GM19438 (cell line): ENCODE data around the gene METTL3.
"Not testable (repeated sequence)": the region's sequence is repeated elsewhere in the genome, so short reads cannot be mapped to it uniquely, and the experiment has no call there.

Source experiments
- ATAC-seq: cut with Tn5 transposase; IDR thresholded peaks from one replicate; pipeline ENCODE4 v1.9.1; 2021; ENCODE audit warnings: low read depth; ENCODE audit not compliant: unreplicated experiment

METTL3 gene

GRCh38 chr14:21510735-21511657 is at the start of gene METTL3:
Gene METTL3, minus strand, starts transcription at chr14:21511340. Its CDS starts 117 bp downstream, at chr14:21511223.
- ATAC-seq = peak; percentile 97

GRCh38 chr14:21558703-21559170 is 47.6 kb upstream of the METTL3 start:
- no peak for ATAC-seq

- ATAC-seq = no peak
Measured at GRCh38 chr14:21557084-21557901, 46.2 kb upstream of the METTL3 start.

GRCh38 chr14:21556378-21557083 is 45.4 kb upstream of the METTL3 start:
- ATAC-seq = no peak

- no peak for ATAC-seq
Measured at GRCh38 chr14:21553266-21553665, 42.1 kb upstream of the METTL3 start.

GRCh38 chr14:21544588-21544987 is 33.4 kb upstream of the METTL3 start:
- ATAC-seq = not testable (repeated sequence)

GRCh38 chr14:21543963-21544362 is 32.8 kb upstream of the METTL3 start:
- ATAC-seq = no peak

- ATAC-seq = no peak
Measured at GRCh38 chr14:21543521-21543960, 32.4 kb upstream of the METTL3 start.

- no peak for ATAC-seq
Measured at GRCh38 chr14:21541413-21542074, 30.4 kb upstream of the METTL3 start.

- ATAC-seq = no peak
Measured at GRCh38 chr14:21539189-21539940, 28.2 kb upstream of the METTL3 start.

GRCh38 chr14:21537090-21537424 is 25.9 kb upstream of the METTL3 start:
- no peak for ATAC-seq

GRCh38 chr14:21536418-21537089 is 25.4 kb upstream of the METTL3 start:
- ATAC-seq = no peak

GRCh38 chr14:21535545-21536417 is 24.6 kb upstream of the METTL3 start:
- no peak for ATAC-seq

GRCh38 chr14:21534576-21534975 is 23.4 kb upstream of the METTL3 start:
- no peak for ATAC-seq

GRCh38 chr14:21533294-21533693 is 22.2 kb upstream of the METTL3 start:
- no peak for ATAC-seq

GRCh38 chr14:21529515-21529914 is 18.4 kb upstream of the METTL3 start:
- ATAC-seq = no peak

GRCh38 chr14:21528381-21529348 is 17.5 kb upstream of the METTL3 start:
- no peak for ATAC-seq
